Measurements from ENCODE around the gene MESP2. TPM values are rescaled to one million over a fixed set of nuclear protein-coding genes. Genes with fewer than 3 reads are reported as not detected.

The MESP2 gene
- total and polyA plus RNA-seq, 9 donors: 0.19 TPM; not detected in 8

DNA sequence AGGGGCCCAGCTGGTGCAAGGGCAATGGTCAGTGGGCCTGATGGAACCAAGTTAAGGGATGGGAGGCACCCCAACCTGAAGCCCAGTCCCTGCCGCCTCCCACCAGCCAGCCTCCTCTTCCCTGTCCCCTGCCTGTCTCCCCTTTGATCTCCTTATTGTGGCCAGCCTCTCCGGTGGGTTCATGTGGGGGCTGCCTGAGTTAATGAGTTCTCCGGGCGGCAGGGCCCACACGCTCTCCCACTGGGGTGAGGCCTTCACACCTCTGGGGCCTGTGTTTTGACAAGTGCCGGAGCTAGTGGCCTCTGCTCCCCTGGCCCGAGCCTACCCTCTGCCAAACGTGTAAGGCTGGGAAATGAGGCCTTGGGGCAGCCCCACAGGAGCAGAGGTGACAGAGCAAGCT is 17.8 kb upstream of the MESP2 start:
- no peak overlapping the region for H3K27ac ChIP-seq
- no peaks in the 10 kb centered on the region for H3K9me3 ChIP-seq
- no peaks in the 10 kb centered on the region for H3K4me1 ChIP-seq (ENCODE audit: insufficient read depth)
- WGBS, 3 donors: 84 to 87% (median 85%) methylated on average over 8 of the region's 8 CpGs
- intact Hi-C loops (cut with DNase I): loop anchor here in 1 of 4 donors (2.0 kb wide), 1 partner anchor 117 kb away; no protein-coding TSS in a partner anchor
- H3K27me3 ChIP-seq: no peaks in the 10 kb centered on the region
- TF ChIP-seq POLR2A (IDR thresholded peaks at IDR 0.05) (no peak), EP300 (IDR thresholded peaks at IDR 0.05) (no peak)
- TF ChIP-seq, protein P1, sequence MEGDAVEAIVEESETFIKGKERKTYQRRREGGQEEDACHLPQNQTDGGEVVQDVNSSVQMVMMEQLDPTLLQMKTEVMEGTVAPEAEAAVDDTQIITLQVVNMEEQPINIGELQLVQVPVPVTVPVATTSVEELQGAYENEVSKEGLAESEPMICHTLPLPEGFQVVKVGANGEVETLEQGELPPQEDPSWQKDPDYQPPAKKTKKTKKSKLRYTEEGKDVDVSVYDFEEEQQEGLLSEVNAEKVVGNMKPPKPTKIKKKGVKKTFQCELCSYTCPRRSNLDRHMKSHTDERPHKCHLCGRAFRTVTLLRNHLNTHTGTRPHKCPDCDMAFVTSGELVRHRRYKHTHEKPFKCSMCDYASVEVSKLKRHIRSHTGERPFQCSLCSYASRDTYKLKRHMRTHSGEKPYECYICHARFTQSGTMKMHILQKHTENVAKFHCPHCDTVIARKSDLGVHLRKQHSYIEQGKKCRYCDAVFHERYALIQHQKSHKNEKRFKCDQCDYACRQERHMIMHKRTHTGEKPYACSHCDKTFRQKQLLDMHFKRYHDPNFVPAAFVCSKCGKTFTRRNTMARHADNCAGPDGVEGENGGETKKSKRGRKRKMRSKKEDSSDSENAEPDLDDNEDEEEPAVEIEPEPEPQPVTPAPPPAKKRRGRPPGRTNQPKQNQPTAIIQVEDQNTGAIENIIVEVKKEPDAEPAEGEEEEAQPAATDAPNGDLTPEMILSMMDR (IDR thresholded peaks at IDR 0.05): no peak
- H3K36me3 ChIP-seq: no peaks in the 10 kb centered on the region
- no peak for DNase-seq
- no peak overlapping the region for H3K4me3 ChIP-seq

- no peak for DNase-seq
- H3K36me3 ChIP-seq: no peaks in the 10 kb centered on the region
- WGBS, 3 donors: 88 to 91% (median 91%) methylated on average over 8 of the region's 8 CpGs
- H3K9me3 ChIP-seq: no peaks in the 10 kb centered on the region
- TF ChIP-seq, protein P1 (IDR thresholded peaks at IDR 0.05): no peak
- TF ChIP-seq EP300 (IDR thresholded peaks at IDR 0.05) (no peak), POLR2A (IDR thresholded peaks at IDR 0.05) (no peak)
- H3K4me1 ChIP-seq (ENCODE audit: insufficient read depth): no peaks in the 10 kb centered on the region
- H3K4me3 ChIP-seq: no peak overlapping the region
- H3K27me3 ChIP-seq: no peaks in the 10 kb centered on the region
- H3K27ac ChIP-seq: no peak overlapping the region
- intact Hi-C loops (cut with DNase I): loop anchor here in 1 of 4 donors (2.0 kb wide), 1 partner anchor 116 kb away; no protein-coding TSS in a partner anchor
These were observed 17.2 kb upstream of the MESP2 start for GRCh38 chr15:89758981-89759380.

- intact Hi-C loops (cut with DNase I): loop anchor here in 3 of 4 donors (2.0 to 10.0 kb wide), 4 partner anchors 115 to 315 kb away; no protein-coding TSS in a partner anchor
- Histone ChIP-seq H3K4me3 (no peak overlapping the region), H3K27ac (no peak overlapping the region), H3K4me1 (ENCODE audit: insufficient read depth) (no peaks in the 10 kb centered on the region), H3K27me3 (no peaks in the 10 kb centered on the region), H3K9me3 (no peaks in the 10 kb centered on the region), H3K36me3 (no peaks in the 10 kb centered on the region)
- 70 to 77% (median 74%) methylated on average over 3 of the region's 3 CpGs for WGBS, 3 donors
- DNase-seq: no peak
- no peak for TF ChIP-seq EP300 (IDR thresholded peaks at IDR 0.05)
- TF ChIP-seq, protein P1 (IDR thresholded peaks at IDR 0.05): no peak
- no peak for TF ChIP-seq POLR2A (IDR thresholded peaks at IDR 0.05)
These were observed 16.3 kb upstream of the MESP2 start for GRCh38 chr15:89759835-89760234.

GRCh38 chr15:89760303-89761008 is 15.7 kb upstream of the MESP2 start:
- no peaks in the 10 kb centered on the region for H3K4me1 ChIP-seq (ENCODE audit: insufficient read depth)
- 28 to 33% (median 32%) methylated on average over 16 of the region's 16 CpGs for WGBS, 3 donors
- intact Hi-C loops (cut with DNase I): loop anchor here in 2 of 4 donors (5.0 to 10.0 kb wide), 3 partner anchors 114 to 314 kb away; no protein-coding TSS in a partner anchor
- DNase-seq: peak; percentile 45 to 86 (median 66)
- TF ChIP-seq POLR2A (IDR thresholded peaks at IDR 0.05): no peak
- TF ChIP-seq, protein P1 (IDR thresholded peaks at IDR 0.05): peak; percentile 36 to 65 (median 62)
- no peak overlapping the region for H3K27ac ChIP-seq
- no peaks in the 10 kb centered on the region for H3K27me3 ChIP-seq
- H3K4me3 ChIP-seq: no peak overlapping the region
- no peaks in the 10 kb centered on the region for H3K36me3 ChIP-seq
- no peaks in the 10 kb centered on the region for H3K9me3 ChIP-seq

Measured in ovary (tissue), 9 donors.